ENCODE results near the gene HOPX. TPM values are rescaled to one million over a fixed set of nuclear protein-coding genes. Genes with fewer than 3 reads are reported as not detected.

HOPX gene
- total RNA-seq, 1 experiment from 2014 or later, result not detected

GRCh38 chr4:56633486-56633885 lies 47.6 kb downstream of the HOPX start:
- CTCF ChIA-PET, result no interaction called here
- peaks cover 9% of the 10 kb centered on the region for H3K9me3 Mint-ChIP-seq (ENCODE audit: unreplicated experiment)

GRCh38 chr4:56630876-56631666 lies 50.0 kb downstream of the HOPX start:
- Mint-ChIP-seq H3K9me3 (ENCODE audit: unreplicated experiment) (peaks cover 9% of the 10 kb centered on the region), H3K27ac (ENCODE audit: unreplicated experiment) (no peak overlapping the region), H3K4me1 (ENCODE audit: low read depth, unreplicated experiment) (no peaks in the 10 kb centered on the region), H3K27me3 (ENCODE audit: insufficient read depth, unreplicated experiment) (no peaks in the 10 kb centered on the region), H3K4me3 (ENCODE audit: unreplicated experiment) (no peak overlapping the region), H3K36me3 (ENCODE audit: insufficient read depth, unreplicated experiment) (no peaks in the 10 kb centered on the region)
- no peak for DNase-seq
- H3K36me3 ChIP-seq (ENCODE audit: control insufficient read depth, insufficient read depth, low read length), result no peaks in the 10 kb centered on the region
- no peak overlapping the region for H3K4me3 ChIP-seq (ENCODE audit: low read depth, low read length)
- TF ChIP-seq CTCF (IDR thresholded peaks at IDR 0.05; ENCODE audit: insufficient read depth in 1 of 2, low read depth in 1 of 2, low read length in 1 of 2, severe bottlenecking in 1 of 2, unreplicated experiment in 1 of 2), result no peak
- H3K27me3 ChIP-seq (replicated peaks; ENCODE audit: control insufficient read depth, insufficient read depth, low read length), result no peaks in the 10 kb centered on the region
- intact Hi-C loops (cut with micrococcal nuclease; ENCODE audit: unreplicated experiment), result no loop called here
- BruUV-seq (replicated peaks), result no TSS peak
- ChIA-PET CTCF (no interaction called here), POLR2A (no interaction called here)
- H3K9me3 ChIP-seq, result no peaks in the 10 kb centered on the region
- H3K4me1 ChIP-seq, result no peaks in the 10 kb centered on the region

More at GRCh38 chr4:56633486-56633885, 47.6 kb downstream of the HOPX start:
- no peaks in the 10 kb centered on the region for H3K27me3 Mint-ChIP-seq (ENCODE audit: insufficient read depth, unreplicated experiment)
- no peak for DNase-seq
- Histone ChIP-seq H3K9me3 (no peaks in the 10 kb centered on the region), H3K4me3 (ENCODE audit: low read depth, low read length) (no peak overlapping the region), H3K36me3 (ENCODE audit: control insufficient read depth, insufficient read depth, low read length) (no peaks in the 10 kb centered on the region), H3K4me1 (no peaks in the 10 kb centered on the region), H3K27me3 (replicated peaks; ENCODE audit: control insufficient read depth, insufficient read depth, low read length) (no peaks in the 10 kb centered on the region)
- no peak overlapping the region for H3K4me3 Mint-ChIP-seq (ENCODE audit: unreplicated experiment)
- intact Hi-C loops (cut with micrococcal nuclease; ENCODE audit: unreplicated experiment), result no loop called here
- POLR2A ChIA-PET, result no interaction called here
- no peaks in the 10 kb centered on the region for H3K36me3 Mint-ChIP-seq (ENCODE audit: insufficient read depth, unreplicated experiment)
- H3K27ac Mint-ChIP-seq (ENCODE audit: unreplicated experiment), result no peak overlapping the region
- no peak for TF ChIP-seq CTCF (IDR thresholded peaks at IDR 0.05; ENCODE audit: insufficient read depth in 1 of 2, low read depth in 1 of 2, low read length in 1 of 2, severe bottlenecking in 1 of 2, unreplicated experiment in 1 of 2)
- no TSS peak for BruUV-seq (replicated peaks)
- H3K4me1 Mint-ChIP-seq (ENCODE audit: low read depth, unreplicated experiment), result no peaks in the 10 kb centered on the region

GRCh38 chr4:56628592-56628991 lies 52.5 kb downstream of the HOPX start:
- BruUV-seq (replicated peaks), result no TSS peak
- Mint-ChIP-seq H3K36me3 (ENCODE audit: insufficient read depth, unreplicated experiment) (no peaks in the 10 kb centered on the region), H3K9me3 (ENCODE audit: unreplicated experiment) (peaks cover 15% of the 10 kb centered on the region), H3K27me3 (ENCODE audit: insufficient read depth, unreplicated experiment) (no peaks in the 10 kb centered on the region), H3K4me1 (ENCODE audit: low read depth, unreplicated experiment) (no peaks in the 10 kb centered on the region), H3K27ac (ENCODE audit: unreplicated experiment) (no peak overlapping the region), H3K4me3 (ENCODE audit: unreplicated experiment) (no peak overlapping the region)
- H3K27me3 ChIP-seq (replicated peaks; ENCODE audit: control insufficient read depth, insufficient read depth, low read length), result no peaks in the 10 kb centered on the region
- no peak for DNase-seq
- ChIA-PET CTCF (no interaction called here), POLR2A (no interaction called here)
- no peaks in the 10 kb centered on the region for H3K9me3 ChIP-seq
- H3K4me1 ChIP-seq, result no peaks in the 10 kb centered on the region
- no peak overlapping the region for H3K4me3 ChIP-seq (ENCODE audit: low read depth, low read length)
- no peak for TF ChIP-seq CTCF (IDR thresholded peaks at IDR 0.05; ENCODE audit: insufficient read depth in 1 of 2, low read depth in 1 of 2, low read length in 1 of 2, severe bottlenecking in 1 of 2, unreplicated experiment in 1 of 2)
- no peaks in the 10 kb centered on the region for H3K36me3 ChIP-seq (ENCODE audit: control insufficient read depth, insufficient read depth, low read length)
- intact Hi-C loops (cut with micrococcal nuclease; ENCODE audit: unreplicated experiment), result no loop called here

Data from Caco-2 (cell line).